Endothelial cell of hepatic sinusoid (primary cell): ENCODE results near the gene POM121L12.

Source experiments
- in situ Hi-C: cut with HindIII; loops from 2 replicates; pipeline ENCODE4 v1.10.0; 2017; ENCODE audit warnings: low sequenced_read_pairs

POM121L12 gene

DNA sequence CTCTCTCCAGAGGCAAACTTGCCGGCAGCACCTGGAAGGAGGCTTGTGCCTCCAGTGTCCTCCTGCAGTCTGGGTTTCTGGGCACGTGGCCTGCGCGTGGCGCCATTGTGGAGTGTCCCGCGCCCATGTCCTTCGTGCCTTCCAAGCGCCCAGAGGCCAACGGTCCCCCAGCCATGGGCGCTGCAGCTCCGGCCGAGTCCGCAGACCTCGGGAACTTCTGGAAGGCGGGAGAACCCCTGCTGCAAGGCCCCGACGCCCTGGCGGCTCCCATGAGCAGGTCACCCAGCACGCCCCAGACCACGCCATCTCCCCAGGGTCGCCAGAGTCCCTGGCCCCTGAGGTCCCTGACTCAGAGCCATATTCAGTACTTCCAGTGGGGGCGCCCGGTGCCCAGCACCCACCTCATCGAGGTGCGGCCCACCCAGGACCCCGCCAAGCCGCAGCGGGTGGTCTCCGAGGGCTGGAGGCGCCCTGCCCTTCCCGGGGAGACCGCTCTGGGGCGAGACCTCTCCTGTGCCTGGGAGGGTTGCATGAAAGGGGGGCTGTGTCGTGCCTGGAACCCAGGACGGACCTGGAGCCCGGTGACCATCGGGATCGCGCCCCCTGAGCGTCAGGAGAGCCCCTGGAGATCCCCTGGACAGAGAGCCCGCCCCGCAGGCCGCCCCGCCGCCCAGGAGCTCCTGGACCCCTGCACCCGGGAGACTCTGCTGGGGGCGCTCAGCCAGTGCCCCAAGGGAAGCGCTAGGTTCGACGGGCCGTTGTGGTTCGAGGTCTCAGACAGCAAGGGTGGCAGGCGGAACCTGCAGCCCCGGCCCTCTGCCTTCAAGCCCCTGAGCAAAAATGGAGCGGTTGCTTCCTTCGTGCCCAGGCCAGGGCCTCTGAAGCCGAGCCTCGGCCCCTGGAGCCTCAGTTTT lies at the start of gene POM121L12:
TSS of gene POM121L12 (plus strand) at position 135 of the 914 bp plus-strand sequence. CDS start at position 174, 39 bp downstream.
- in situ Hi-C loops = no loop called here

DNA sequence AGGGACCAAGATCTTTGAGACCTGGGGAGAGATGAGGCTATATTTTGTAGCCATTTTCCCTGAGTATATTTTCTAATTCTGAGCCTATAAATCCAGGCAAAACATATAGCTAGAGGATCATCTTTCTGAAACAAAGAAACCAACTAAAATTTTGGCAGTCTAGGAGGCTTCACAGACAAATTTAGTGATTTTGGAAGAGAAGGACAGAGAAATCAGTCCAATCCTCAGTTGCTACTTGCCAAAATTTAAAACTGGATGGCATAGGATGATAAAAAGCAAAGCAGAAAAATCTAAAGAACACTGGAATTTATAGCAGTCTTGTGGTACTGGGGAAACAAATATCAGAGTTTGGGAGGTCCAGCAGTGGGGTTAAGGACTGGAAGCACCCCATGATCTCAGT lies 43.4 kb upstream of the POM121L12 start:
- in situ Hi-C loops = no loop called here

DNA sequence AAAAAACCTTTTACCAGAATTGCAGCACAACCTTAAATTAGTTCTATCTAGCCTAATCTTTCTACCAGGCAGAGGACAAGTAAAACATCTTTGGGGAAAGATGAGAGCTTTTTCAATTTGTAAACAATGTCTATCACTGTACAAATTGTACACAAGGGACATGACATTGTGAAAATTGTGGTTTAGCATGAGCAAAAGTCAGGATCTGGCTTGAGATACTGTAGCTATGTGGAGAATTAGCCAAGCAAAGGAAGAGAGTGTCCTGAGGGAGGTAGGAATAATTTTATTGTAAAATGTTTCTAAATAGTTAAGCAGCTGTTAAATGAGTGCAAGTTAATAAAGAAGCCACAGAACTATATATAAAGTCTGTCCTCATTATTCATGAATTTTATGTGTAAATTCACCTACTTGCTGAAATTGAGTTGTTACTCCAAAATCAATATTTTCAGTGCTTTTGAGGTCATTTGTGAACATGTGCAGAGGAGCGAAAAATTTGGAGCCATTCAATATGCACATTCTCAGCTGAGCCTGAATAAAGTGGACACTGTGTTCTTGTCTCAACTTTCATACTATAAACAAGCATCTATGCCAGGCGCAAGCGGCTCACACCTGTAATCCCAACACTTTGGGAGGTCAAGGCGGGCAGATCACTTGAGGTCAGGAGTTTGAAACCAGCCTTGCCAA lies 42.8 kb upstream of the POM121L12 start:
- in situ Hi-C loops = no loop called here

DNA sequence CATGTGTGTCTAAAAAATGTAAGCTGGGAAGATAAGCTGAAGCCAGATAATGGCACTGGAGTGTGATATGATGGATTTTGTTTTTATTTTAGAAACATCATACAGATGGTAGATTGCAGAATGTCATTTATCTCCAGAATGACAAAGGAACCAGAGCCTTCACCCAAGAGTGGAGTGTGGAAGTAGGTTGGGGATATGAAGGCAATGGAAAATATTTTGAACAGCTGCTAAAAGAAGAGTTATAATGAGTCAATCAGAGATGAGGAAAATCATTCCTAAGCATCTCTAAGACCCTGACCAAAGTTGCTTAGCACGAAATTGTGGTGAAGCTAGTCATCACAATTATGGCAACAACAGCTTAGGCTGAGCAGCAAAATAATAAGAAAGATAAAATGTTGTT lies 39.8 kb upstream of the POM121L12 start:
- in situ Hi-C loops = no loop called here

DNA sequence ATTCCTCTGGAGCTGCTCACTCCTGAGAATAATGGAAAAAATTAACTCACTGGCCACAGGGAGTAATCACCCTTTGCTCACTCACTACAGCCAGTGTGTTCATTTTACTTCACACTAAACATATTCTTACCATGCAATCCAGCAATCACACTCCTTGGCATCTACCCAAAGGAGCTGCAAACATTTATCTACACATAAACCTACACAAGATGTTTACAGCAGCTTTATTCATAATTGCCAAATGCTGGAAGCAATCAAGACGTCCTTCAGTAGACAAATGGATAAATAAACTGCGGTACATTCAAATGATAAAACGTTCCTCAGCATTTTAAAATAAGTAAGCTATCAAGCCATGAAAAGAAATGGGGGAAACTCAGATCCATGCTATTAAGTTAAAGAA lies 34.2 kb upstream of the POM121L12 start:
- in situ Hi-C loops = no loop called here

DNA sequence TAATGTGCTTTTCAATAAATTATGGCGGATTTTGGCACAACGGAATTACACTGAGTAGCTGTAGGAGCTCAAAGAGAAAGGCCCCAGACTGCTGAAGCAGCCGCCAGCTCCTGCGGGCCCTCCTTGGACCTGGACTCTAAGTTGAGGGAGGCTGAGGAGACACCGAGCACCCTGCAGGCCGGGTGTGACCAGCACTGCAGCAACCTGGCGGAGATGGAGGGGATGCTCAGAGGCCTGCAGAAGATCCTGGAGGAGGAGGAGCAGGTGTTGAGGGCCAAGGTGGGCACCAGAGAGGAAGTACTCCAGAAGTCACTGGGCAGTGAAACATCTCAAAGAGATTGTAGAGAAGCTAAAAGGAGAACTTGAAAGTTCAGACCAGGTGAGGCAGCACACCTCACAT lies 33.0 kb upstream of the POM121L12 start:
- in situ Hi-C loops = no loop called here

DNA sequence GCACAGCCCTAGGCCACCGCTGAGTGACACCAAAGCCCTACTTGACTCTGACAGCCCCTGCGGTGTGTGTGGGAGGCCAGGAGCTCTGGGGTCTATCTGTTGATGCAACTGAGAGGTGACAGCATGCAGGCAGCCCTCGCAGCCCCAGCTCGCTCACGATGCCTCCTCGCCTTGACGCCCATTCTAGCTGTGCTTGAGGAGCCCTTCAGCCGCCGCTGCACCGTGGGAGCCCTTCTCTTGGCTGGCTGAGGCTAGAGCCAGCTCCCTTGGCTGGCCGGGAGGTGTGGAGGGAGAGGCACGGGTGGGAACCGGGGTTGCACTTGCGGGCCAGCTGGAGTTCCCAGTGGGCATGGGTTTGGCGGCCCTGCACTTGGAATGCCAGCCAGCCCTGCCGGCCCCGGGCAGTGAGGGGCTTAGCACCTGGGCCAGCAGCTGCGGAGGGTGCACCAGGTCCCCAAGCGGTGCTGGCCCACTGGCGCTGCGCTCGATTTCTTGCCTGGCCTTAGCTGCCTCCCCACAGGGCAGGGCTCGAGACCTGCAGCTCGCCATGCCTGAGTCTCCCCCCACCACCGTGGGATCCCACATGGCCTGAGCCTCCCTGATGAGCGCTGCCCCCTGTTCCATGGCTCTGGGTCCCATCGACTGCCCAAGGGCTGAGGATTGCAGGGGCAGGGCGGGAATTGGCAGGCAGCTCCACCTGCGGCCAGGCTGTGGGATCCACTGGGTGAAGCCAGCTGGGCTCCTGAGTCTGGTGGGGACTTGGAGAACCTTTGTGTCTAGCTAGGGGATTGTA lies 31.6 kb upstream of the POM121L12 start:
- in situ Hi-C loops = no loop called here

DNA sequence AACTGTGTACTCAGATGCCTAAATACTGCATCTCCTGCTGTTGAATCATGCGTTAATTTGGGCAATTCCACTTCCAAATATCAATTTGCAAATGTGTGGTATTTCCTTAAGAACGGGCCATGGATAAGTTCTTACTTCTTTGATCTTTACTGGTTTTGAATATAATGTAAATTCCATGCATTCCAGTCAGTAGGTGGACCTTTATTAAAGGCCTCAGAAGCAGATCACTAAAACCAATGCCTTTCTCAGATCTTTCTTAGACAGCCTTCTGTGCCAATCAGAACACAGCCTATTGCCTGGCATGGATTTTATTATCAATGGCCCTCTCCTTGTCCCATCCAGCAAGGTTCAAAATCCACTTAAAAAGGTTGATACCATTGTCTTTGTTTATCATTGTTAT lies 21.5 kb upstream of the POM121L12 start:
- in situ Hi-C loops = no loop called here

DNA sequence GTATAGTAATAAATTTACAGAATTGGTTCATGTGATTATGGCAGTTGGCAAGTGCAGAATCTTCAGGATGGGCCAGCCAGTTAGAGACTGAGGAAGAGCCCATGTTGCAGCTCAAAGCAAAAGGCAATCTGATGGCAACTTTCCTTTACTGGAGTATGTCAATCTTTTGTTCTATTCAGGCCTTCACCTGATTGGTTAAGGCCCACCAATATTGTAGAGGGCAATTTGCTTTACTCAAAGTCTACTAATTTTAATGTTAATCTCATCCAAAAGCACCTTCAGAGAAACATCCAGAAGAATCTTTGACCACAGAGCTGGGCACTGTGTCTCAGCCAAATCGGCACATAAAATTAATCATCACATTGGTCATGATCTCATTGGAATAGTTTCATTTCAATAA lies 20.0 kb upstream of the POM121L12 start:
- in situ Hi-C loops = no loop called here

DNA sequence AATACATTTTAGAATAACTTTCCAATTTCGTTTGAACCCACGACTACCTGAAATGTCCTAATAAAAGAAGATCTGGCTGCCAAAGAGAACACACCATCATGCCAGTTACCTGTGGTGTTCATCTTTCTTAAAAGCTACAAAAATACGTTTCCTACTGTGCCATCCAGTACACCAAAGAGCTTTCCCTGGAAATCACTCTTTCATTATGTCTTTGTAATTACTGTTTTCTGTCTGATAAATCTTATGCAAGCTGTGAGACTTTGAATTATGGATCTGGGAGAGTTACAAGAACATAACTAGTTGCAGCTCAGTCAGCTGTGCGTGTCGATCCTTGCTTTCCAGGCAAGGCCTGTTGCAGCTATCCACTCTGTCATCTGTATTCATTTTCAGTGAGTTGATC lies 12.5 kb upstream of the POM121L12 start:
- in situ Hi-C loops = no loop called here

DNA sequence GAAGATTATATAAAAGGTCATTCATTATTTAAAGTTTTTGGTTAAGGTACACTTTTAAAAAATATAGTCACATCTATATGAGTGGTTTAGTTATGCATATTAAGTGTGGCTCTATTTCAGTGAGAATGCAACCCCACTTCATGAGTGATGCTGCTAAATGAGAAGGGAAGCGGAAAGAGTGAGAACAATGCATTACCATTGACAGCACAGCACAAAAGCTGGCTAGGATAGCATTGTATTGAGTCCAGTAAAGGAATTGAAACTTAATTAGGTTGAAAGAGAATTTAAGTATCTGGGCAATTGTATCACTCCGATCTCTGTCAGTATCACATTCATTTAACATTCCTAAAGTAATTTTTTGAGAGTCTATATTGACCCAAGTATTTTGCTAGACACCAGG lies 13.2 kb downstream of the POM121L12 start:
- in situ Hi-C loops = no loop called here

DNA sequence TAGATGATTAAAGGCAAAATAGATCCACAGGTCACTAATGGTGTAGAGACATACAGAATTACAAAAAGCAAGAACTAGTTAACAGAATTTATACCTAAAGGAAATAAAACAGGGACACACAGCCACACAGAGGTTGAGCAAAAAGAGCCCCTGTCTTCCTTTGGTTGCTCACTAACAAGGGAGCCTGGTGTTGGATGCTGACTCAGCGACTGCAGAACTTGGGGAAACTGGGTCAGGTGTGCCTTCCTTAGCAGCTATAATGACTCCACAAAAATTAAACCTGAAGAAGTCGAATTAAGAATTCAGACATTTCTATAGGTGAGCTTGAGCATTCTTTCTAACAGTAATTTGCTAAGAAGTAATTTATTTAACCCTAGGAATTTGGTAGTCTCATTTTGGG lies 15.0 kb downstream of the POM121L12 start:
- in situ Hi-C loops = no loop called here

DNA sequence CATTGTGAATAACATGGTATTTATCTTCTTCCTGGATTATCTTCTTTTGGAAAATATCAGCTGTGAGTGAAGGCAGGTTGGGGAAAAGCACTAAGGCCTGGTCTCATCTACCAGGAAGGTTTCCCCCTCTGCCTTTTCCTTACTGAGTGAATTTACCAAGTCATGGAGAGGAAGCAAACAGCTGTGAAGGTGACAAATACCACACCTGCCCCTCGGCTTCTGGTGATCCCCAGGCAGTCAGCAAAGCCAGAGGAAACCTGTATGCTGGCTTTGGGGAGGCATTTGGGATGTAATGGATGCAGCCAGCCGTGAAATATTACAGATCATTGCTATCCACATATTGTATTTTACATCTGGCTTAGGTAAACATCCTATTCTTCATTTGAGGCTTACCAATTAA lies 24.2 kb downstream of the POM121L12 start:
- in situ Hi-C loops = no loop called here

DNA sequence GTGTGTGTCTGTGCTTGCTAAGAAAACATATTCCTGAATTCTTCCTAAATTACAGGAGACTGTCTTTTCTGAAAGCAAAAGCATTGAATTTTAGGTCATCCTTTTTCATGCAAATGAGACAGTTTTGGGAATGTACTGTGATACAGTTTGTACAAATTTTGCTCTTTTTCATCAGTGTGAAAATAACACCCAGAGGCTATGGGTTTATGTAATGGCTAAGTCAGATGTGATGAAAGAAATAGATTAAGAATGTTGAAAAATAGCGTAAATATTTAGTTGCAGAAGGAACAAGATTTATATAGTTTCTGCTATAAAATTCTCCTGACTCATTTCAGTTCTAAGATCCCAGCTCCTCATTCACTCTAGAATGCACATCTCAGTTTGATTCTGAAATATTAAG lies 24.6 kb downstream of the POM121L12 start:
- in situ Hi-C loops = no loop called here

DNA sequence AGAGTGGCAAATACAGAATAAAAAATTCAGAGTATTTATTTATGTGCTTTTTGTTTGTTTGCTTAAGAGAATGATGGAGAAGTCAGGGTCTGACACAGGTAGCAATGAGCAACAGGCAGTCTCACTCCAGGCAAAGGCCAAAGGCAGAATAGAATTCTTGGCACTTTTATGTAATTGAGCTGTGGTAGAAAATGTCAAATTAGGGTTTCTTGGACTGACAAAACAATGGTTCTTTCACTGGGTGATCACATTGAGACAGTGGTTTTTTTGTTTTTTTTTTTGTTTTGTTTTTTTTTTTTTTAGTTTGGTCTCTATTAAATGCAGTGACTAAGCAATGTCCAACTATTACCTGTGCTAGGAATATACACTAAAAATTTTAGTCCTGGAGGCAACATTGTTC lies 27.4 kb downstream of the POM121L12 start:
- in situ Hi-C loops = no loop called here

DNA sequence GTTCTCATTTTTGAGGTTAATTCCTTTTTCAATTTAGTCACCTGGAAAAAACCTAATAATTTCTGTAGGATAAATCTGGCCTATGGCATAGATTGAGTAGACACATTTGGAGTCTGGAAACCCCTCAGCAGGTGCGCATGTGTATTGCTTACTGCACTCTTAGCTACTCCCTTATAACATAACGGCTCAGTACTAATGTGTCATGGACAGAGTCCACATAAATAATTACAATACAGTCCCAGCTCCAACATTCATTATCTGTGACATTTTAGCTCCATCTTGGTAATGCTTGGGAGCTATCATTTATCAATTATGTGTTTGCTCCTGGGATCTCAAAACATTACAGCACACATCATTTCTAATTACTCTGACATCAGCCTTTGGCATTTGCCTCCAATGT lies 33.2 kb downstream of the POM121L12 start:
- in situ Hi-C loops = no loop called here

DNA sequence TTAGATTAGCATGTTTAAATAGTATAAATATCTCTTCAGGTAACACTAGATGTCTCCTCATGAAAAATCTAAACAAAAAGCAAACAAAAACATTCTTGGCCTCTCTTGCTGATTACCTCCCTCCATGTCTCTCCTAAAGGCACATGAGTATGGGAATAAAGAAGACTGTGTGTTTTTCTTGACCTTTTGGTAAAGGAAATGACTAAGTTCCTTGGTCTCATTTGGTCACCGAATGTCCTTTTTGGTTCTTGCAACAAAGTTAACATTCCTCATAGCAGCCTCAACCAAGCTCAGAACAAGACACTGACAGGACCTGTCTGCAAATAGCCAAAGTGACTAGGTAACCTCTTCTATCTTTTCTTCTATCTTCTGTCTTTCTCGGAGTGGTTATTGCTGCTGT lies 35.5 kb downstream of the POM121L12 start:
- in situ Hi-C loops = no loop called here
